Vagina (tissue), 2 donors: ENCODE results near the gene MRPL50.

Experiments
- POLR2A ChIP-seq, 2 donors: fragments of 450-650 bp; IDR thresholded peaks; one replicate each; pipeline ENCODE4 v1.6.1; 2017; ENCODE audit warnings: antibody characterized with exemption in 2 of 2, mild to moderate bottlenecking in 2 of 2, moderate library complexity in 2 of 2
- POLR2AphosphoS5 ChIP-seq, 2 donors: sonication (generic); formaldehyde crosslinking; IDR thresholded peaks; one replicate each; pipeline ENCODE4 v1.9.0; 2017; ENCODE audit warnings: antibody characterized with exemption in 2 of 2, mild to moderate bottlenecking in 2 of 2, low read depth in 1 of 2; ENCODE audit not compliant: insufficient read depth in 1 of 2
- TF ChIP-seq, protein P1 (sequence below), 3 experiments: fragments of 450-650 bp in 2 of 3; fragments of 200-600 bp in 1 of 3; sonication (generic) in 1 of 3; IDR thresholded peaks; one replicate each; pipeline ENCODE4 v1.5.1; 2017 to 2019; ENCODE audit warnings: antibody characterized with exemption in 3 of 3, mild to moderate bottlenecking in 2 of 3, moderate library complexity in 2 of 3

DNA sequence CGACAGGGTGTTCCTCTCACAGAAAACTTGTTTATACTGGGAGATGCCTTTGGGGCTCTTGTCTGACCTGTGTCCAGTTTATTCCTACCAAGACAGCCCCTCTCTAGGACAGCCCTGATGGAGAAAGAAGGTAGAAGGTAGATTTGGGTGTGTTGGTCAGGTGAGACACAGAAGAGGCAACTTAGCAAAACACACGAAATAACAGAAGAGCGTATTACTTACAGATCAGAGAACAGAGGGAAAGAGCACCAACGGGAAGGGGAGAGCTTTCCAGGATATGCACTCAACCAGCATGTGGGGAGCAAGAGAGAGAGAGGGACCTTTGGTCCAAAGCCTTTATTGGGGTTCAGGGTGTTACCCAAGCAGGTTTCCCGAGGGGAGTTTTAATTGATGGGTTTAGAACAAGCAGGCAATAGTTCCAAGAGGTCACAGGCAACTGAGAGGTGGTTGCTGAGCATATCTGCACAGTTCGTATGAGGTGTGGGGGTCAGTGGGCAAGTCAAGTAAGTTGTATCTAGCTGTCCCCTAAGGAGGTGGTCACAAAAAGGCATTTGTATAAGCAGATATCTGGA, 45.4 kb downstream of the MRPL50 start:
- TF ChIP-seq, protein P1, sequence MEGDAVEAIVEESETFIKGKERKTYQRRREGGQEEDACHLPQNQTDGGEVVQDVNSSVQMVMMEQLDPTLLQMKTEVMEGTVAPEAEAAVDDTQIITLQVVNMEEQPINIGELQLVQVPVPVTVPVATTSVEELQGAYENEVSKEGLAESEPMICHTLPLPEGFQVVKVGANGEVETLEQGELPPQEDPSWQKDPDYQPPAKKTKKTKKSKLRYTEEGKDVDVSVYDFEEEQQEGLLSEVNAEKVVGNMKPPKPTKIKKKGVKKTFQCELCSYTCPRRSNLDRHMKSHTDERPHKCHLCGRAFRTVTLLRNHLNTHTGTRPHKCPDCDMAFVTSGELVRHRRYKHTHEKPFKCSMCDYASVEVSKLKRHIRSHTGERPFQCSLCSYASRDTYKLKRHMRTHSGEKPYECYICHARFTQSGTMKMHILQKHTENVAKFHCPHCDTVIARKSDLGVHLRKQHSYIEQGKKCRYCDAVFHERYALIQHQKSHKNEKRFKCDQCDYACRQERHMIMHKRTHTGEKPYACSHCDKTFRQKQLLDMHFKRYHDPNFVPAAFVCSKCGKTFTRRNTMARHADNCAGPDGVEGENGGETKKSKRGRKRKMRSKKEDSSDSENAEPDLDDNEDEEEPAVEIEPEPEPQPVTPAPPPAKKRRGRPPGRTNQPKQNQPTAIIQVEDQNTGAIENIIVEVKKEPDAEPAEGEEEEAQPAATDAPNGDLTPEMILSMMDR (IDR thresholded peaks at IDR 0.05) = no peak
- TF ChIP-seq POLR2AphosphoS5 (IDR thresholded peaks at IDR 0.05; ENCODE audit: insufficient read depth in 1 of 2, low read depth in 1 of 2) = no peak
- TF ChIP-seq POLR2A (IDR thresholded peaks at IDR 0.05) = no peak
